HUES48 (cell line): Measurements from ENCODE around the gene EIF3D.
"Not testable (repeated sequence)": the region's sequence is repeated elsewhere in the genome, so short reads cannot be mapped to it uniquely, and the experiment has no call there.

Experiments
- H3K27ac ChIP-seq: one replicate; pipeline ENCODE4 v1.7.0; 2013; ENCODE audit warnings: low read depth, low read length, inconsistent platforms
- H3K27me3 ChIP-seq: 2 replicates; pipeline ENCODE4 v1.6.1; 2013; ENCODE audit warnings: mild to moderate bottlenecking, low read length; ENCODE audit not compliant: control insufficient read depth, insufficient read depth
- H3K36me3 ChIP-seq: 2 replicates; pipeline ENCODE4 v1.6.1; 2013; ENCODE audit warnings: low read length; ENCODE audit not compliant: control insufficient read depth, insufficient read depth
- H3K4me1 ChIP-seq: 2 replicates; pipeline ENCODE4 v1.6.1; 2013; ENCODE audit warnings: mild to moderate bottlenecking, low read length; ENCODE audit not compliant: control insufficient read depth, insufficient read depth
- H3K4me3 ChIP-seq: 2 replicates; pipeline ENCODE4 v1.5.1; 2013; ENCODE audit warnings: mild to moderate bottlenecking, low read depth, low read length
- H3K9ac ChIP-seq: 2 replicates; pipeline ENCODE4 v1.6.1; 2013; ENCODE audit warnings: mild to moderate bottlenecking, low read depth, low read length, moderate library complexity
- H3K9me3 ChIP-seq: 2 replicates; pipeline ENCODE4 v1.6.1; 2013; ENCODE audit warnings: low read length; ENCODE audit not compliant: control insufficient read depth, insufficient read depth

Gene EIF3D

DNA sequence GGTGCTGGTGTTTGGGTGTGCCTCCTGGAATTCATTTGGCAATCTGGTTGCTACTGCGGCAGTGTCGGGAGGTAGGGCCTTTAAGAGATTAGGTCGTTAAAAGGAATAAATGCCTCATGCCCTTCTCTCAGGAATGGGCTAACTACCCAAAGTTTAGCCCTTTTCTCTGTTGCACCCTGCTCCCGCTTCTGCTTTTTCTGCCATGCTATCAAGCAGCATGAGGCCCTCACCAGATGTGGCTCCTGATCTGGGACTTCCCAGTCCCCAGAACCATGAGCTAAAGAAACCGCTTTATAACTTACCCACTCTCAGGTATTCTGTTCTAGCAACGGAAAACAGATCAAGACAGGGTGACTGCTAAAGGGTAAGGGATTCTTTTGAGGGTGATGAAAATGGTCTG is 6.3 kb downstream of the EIF3D start:
- peaks cover 96% of the 10 kb centered on the region for H3K36me3 ChIP-seq

GRCh38 chr22:36520423-36520822 is 8.5 kb downstream of the EIF3D start:
- Histone ChIP-seq H3K4me1 (no peaks in the 10 kb centered on the region), H3K4me3 (no peak overlapping the region), H3K9me3 (no peaks in the 10 kb centered on the region), H3K36me3 (peaks cover 100% of the 10 kb centered on the region), H3K9ac (no peak overlapping the region), H3K27ac (no peak overlapping the region), H3K27me3 (no peaks in the 10 kb centered on the region)

More for the DNA sequence above, 6.3 kb downstream of the EIF3D start:
- no peaks in the 10 kb centered on the region for H3K4me1 ChIP-seq
- H3K4me3 ChIP-seq, result no peak overlapping the region
- no peaks in the 10 kb centered on the region for H3K9me3 ChIP-seq
- H3K27ac ChIP-seq, result no peak overlapping the region
- H3K9ac ChIP-seq, result no peak overlapping the region
- H3K27me3 ChIP-seq, result no peaks in the 10 kb centered on the region

DNA sequence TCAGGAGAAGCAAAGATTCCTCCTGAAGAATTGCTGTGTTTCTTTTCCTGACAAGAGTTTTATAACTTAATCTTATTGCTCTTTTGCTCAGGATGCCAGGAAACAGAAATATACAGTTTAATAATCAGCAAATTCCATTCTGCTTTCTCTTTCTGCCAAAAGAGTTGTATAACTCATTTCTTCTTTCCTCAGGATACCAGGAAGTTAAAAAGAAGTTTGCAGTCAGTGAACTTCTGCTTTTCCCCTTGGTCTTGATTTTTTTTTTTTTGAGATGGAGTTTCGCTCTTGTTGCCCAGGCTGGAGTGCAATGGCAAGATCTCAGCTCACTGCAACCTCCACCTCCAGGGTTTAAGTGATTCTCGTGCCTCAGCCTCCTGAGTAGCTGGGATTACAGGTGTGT is 9.1 kb downstream of the EIF3D start:
- H3K9ac ChIP-seq, H3K4me1 ChIP-seq, H3K4me3 ChIP-seq, H3K9me3 ChIP-seq, H3K27ac ChIP-seq, H3K27me3 ChIP-seq: not testable (repeated sequence)
- peaks cover 98% of the 10 kb centered on the region for H3K36me3 ChIP-seq

GRCh38 chr22:36514766-36515165 is 14.2 kb downstream of the EIF3D start:
- no peak overlapping the region for H3K9ac ChIP-seq
- no peaks in the 10 kb centered on the region for H3K9me3 ChIP-seq
- H3K36me3 ChIP-seq, result peaks cover 95% of the 10 kb centered on the region
- H3K4me1 ChIP-seq, result no peaks in the 10 kb centered on the region
- H3K4me3 ChIP-seq, result no peak overlapping the region
- no peaks in the 10 kb centered on the region for H3K27me3 ChIP-seq
- H3K27ac ChIP-seq, result no peak overlapping the region

GRCh38 chr22:36512991-36513390 is 16.0 kb downstream of the EIF3D start:
- no peaks in the 10 kb centered on the region for H3K27me3 ChIP-seq
- H3K9ac ChIP-seq, result no peak overlapping the region
- H3K9me3 ChIP-seq, result no peaks in the 10 kb centered on the region
- H3K36me3 ChIP-seq, result peaks cover 78% of the 10 kb centered on the region
- no peaks in the 10 kb centered on the region for H3K4me1 ChIP-seq
- no peak overlapping the region for H3K4me3 ChIP-seq
- H3K27ac ChIP-seq, result no peak overlapping the region

DNA sequence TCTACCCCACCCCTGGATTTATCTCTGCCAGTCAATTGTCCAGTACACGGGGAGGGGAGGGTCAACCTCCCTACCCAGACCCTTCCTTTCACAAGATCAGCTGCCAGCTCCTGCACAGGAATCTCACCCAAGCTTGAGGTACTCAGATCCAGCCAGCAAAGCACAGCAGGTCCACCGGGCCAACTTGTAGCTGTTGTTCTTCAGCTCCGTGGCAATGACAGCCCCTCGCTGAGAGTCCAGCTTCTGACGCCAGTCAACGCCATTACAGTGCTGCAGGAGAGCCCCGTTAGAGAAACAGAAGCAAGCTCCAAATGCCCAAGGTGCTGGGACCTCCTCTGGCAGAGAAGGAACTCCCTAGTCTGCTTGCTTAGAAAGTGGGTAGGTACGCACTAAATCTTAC is 16.6 kb downstream of the EIF3D start:
- Histone ChIP-seq H3K27me3 (peaks cover 4% of the 10 kb centered on the region), H3K4me1 (no peaks in the 10 kb centered on the region), H3K9ac (no peak overlapping the region), H3K27ac (no peak overlapping the region), H3K4me3 (no peak overlapping the region), H3K9me3 (no peaks in the 10 kb centered on the region), H3K36me3 (peaks cover 72% of the 10 kb centered on the region)

DNA sequence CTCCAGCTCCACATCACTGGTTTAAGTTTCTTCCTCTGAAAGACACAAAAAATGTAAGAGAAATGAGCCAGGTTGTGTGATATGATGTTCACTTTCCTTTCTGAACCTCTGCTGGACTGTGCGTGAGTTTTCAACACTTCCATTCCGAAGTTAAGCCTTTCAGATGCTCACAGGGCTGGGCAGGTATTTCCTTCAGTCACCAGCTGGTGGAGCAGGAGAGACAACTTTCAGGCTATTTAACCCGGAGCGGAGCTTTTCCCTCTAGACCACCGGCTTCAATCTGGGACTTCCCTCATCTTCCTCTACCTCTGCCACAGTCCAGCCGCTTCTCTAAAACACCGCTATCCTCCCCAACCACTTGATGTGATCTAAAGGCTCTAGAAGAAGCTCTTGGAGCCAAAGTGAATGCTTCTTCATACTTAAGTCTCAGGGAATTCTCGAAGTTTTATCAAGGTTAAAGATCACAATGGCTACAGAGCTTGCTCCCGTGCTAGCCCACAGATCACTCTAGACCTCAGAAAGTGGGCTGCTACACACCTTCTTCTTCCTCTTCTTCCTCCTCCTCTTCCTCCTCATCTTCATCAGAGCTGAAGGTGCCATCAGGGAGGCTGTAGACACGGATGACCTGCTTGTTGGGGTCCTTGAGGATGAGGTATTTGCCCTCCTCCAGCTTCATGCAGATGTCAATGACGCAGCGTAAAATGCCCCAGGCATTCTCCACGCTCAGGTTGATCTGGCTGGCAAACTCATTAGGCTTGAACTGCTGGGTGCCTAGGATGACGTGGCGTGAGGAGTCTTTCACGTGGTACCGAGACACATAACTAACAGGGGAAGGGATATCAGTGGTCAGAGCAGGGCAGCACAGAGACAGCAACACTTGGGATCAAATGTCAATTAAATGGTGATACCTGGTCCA is 17.7 kb downstream of the EIF3D start:
- H3K27me3 ChIP-seq, result peaks cover 6% of the 10 kb centered on the region
- H3K9ac ChIP-seq, result no peak overlapping the region
- peaks cover 61% of the 10 kb centered on the region for H3K36me3 ChIP-seq
- peak overlapping the region; percentile 46 for H3K27ac ChIP-seq
- no peak overlapping the region for H3K4me3 ChIP-seq
- H3K4me1 ChIP-seq, result 0 out of 2 replicates have a peak, but pooled peaks cover 3% of the 10 kb centered on the region
- H3K9me3 ChIP-seq, result no peaks in the 10 kb centered on the region

DNA sequence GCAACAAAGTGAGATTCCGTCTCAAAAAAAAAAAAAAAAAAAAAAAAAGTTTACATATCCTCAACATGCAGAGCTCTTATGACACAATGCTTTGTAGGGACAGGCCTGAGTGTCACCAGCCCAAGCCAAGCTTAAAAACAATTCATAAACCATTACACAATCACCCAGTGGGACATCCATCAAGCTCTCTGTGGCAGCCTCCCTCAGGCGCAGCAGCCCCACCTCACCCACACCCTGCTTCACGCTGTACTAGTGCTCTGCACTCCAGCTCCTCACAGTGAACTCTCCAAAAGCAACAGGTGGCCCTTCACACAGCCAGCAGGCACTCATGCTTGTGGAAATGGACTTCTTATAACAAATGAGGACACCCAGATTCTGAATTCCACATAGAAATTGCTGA is 18.6 kb downstream of the EIF3D start:
- no peak overlapping the region for H3K9ac ChIP-seq
- no peaks in the 10 kb centered on the region for H3K9me3 ChIP-seq
- H3K27ac ChIP-seq, result no peak overlapping the region
- peaks cover 6% of the 10 kb centered on the region for H3K27me3 ChIP-seq
- H3K36me3 ChIP-seq, result peaks cover 52% of the 10 kb centered on the region
- H3K4me1 ChIP-seq, result 0 out of 2 replicates have a peak, but pooled peaks cover 3% of the 10 kb centered on the region
- no peak overlapping the region for H3K4me3 ChIP-seq

GRCh38 chr22:36507518-36508010 is 21.4 kb downstream of the EIF3D start:
- Histone ChIP-seq H3K27ac (peak overlapping the region; percentile 53), H3K9me3 (no peaks in the 10 kb centered on the region), H3K4me1 (0 out of 2 replicates have a peak, but pooled peaks cover 3% of the 10 kb centered on the region), H3K4me3 (peak overlapping the region; percentile 61), H3K27me3 (peaks cover 6% of the 10 kb centered on the region), H3K36me3 (peaks cover 37% of the 10 kb centered on the region), H3K9ac (peak overlapping the region; percentile 62; the same call in 1 of the 2 replicates)

DNA sequence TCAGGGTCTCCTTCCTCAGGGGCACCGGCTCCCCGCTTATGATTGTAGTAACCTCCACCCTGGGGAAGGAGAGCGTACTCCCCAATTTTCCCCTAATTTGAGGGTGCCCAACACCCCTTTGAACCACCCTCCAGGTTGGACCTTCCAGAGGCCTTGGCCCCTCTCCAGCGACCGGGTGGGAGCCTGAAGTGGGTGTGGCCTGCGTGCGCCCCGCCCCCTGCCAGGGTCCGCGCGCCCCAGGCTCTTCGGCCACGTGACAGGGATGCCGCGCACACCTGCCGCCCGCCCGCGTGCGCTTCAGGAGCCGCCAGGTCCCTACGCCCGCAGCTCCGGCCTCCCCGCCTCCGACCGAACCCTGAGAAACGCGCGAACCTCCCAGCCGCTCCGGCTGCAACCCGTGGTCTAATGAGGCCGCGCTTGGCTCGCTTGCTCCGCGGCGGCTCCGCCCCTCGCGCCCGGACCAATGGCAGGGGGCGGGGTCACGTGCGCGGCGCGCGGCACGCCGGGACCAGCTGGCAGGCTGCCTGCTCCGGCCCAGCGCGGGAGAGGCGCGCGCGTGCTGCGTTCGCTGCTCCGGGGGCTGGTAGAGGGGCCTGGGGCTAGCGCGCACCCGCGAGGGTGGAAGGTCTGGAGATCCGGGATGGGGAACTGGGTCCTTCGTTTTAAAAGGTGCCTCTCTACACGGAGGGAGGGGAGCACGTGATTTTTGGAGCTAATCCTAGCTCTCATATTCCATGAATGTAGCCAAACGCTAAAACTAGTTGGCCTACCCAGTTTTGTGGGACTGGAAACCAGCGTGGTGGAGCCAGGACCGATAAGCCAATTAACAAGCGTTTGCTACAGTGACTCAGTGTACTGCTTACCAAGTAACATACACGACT is 22.1 kb downstream of the EIF3D start, which contains the start of gene FOXRED2:
Gene FOXRED2, minus strand, starts transcription at position 404 of the 881 bp plus-strand sequence. CDS start 618 bp downstream, outside the sequence.
- Histone ChIP-seq H3K4me1 (0 out of 2 replicates have a peak, but pooled peaks cover 3% of the 10 kb centered on the region), H3K27me3 (peaks cover 6% of the 10 kb centered on the region), H3K9ac (peak within 1 kb of the TSS; percentile 62; the same call in 1 of the 2 replicates), H3K4me3 (peak within 1 kb of the TSS; percentile 61), H3K27ac (peak within 1 kb of the TSS; percentile 53), H3K36me3 (peaks cover 33% of the 10 kb centered on the region), H3K9me3 (no peaks in the 10 kb centered on the region)
